Keratinocyte (primary cell): ENCODE results near the gene FITM2. TPM values are rescaled to one million over a fixed set of nuclear protein-coding genes. Genes with fewer than 3 reads are reported as not detected.
"Not testable (repeated sequence)": the region's sequence is repeated elsewhere in the genome, so short reads cannot be mapped to it uniquely, and the experiment has no call there.

Experiments
- DNase-seq: peaks from one replicate; pipeline ENCODE4 v3.0.0-alpha.2; 2011; ENCODE audit warnings: low read depth, missing footprints, low spot score
- FAIRE-seq: peaks from 2 replicates; lab custom pipeline; 2011; peaks lifted over from hg19 to GRCh38; lab: Jason Lieb, UNC
- H2AFZ ChIP-seq: 2 replicates; pipeline ENCODE4 v1.6.0; 2012; ENCODE audit warnings: low read length, control low read depth, inconsistent platforms; ENCODE audit not compliant: control insufficient read depth
- H3K27ac ChIP-seq: 2 replicates; pipeline ENCODE4 v1.5.1; 2011; ENCODE audit warnings: low read length; ENCODE audit not compliant: control insufficient read depth, insufficient read depth
- H3K27me3 ChIP-seq: 3 replicates; pipeline ENCODE4 v1.6.0; 2011; ENCODE audit warnings: low read length; ENCODE audit not compliant: control insufficient read depth, insufficient read depth; ENCODE audit errors: extremely low read depth
- H3K36me3 ChIP-seq, 2 experiments: 2 replicates in 1 of 2; 3 replicates in 1 of 2; pipeline ENCODE4 v1.5.1; 2011; ENCODE audit warnings: low read length in 2 of 2, mild to moderate bottlenecking in 1 of 2; ENCODE audit not compliant: control insufficient read depth in 2 of 2, insufficient read depth in 2 of 2; ENCODE audit errors: extremely low read depth in 1 of 2
- H3K4me1 ChIP-seq: 3 replicates; pipeline ENCODE4 v1.5.1; 2011; ENCODE audit warnings: low read length; ENCODE audit not compliant: control insufficient read depth, insufficient read depth; ENCODE audit errors: extremely low read depth
- H3K4me2 ChIP-seq: 3 replicates; pipeline ENCODE4 v1.6.0; 2011; ENCODE audit warnings: low read depth, low read length; ENCODE audit not compliant: control insufficient read depth, insufficient read depth; ENCODE audit errors: extremely low read depth
- H3K4me3 ChIP-seq, 3 experiments: fragments of 200-600 bp in 1 of 3; sonication (generic) in 1 of 3; 2 replicates in 2 of 3; 3 replicates in 1 of 3; pipeline ENCODE4 v1.5.1; 2011 to 2016; ENCODE audit warnings: low read length in 3 of 3, mild to moderate bottlenecking in 3 of 3, control low read depth in 2 of 3, inconsistent platforms in 1 of 3, low read depth in 1 of 3, mixed read lengths in 1 of 3, mixed run types in 1 of 3, moderate library complexity in 1 of 3; ENCODE audit not compliant: control insufficient read depth in 2 of 3, insufficient read depth in 2 of 3; ENCODE audit errors: extremely low read depth in 1 of 3
- H3K79me2 ChIP-seq: 2 replicates; pipeline ENCODE4 v1.6.0; 2012; ENCODE audit warnings: low read length; ENCODE audit not compliant: control insufficient read depth, insufficient read depth
- H3K9ac ChIP-seq: 3 replicates; pipeline ENCODE4 v1.6.0; 2011; ENCODE audit warnings: low read length; ENCODE audit not compliant: control insufficient read depth, insufficient read depth; ENCODE audit errors: extremely low read depth
- H3K9me1 ChIP-seq: 3 replicates; pipeline ENCODE4 v1.6.0; 2011; ENCODE audit warnings: low read length; ENCODE audit not compliant: control insufficient read depth, insufficient read depth; ENCODE audit errors: extremely low read depth
- H3K9me3 ChIP-seq: 2 replicates; pipeline ENCODE4 v1.5.1; 2012; ENCODE audit warnings: low read depth, low read length; ENCODE audit not compliant: control insufficient read depth
- H4K20me1 ChIP-seq: 3 replicates; pipeline ENCODE4 v1.6.0; 2011; ENCODE audit warnings: low read length; ENCODE audit not compliant: control insufficient read depth, insufficient read depth; ENCODE audit errors: extremely low read depth
- EZH2 ChIP-seq: IDR thresholded peaks from one replicate; pipeline ENCODE4 v1.6.1; 2012; ENCODE audit warnings: inconsistent platforms, mild to moderate bottlenecking, low read length, moderate library complexity
- dilution Hi-C: fragments of 300-500 bp; cut with MboI; formaldehyde crosslinking; loops from one replicate; pipeline ENCODE4 v1.7.0; 2020; ENCODE audit warnings: low sequenced_read_pairs; ENCODE audit not compliant: extremely low pct_ligation_motif_present
- polyA plus RNA-seq, 5 experiments: library from polyadenylated mRNA; depleted of rRNA in 3 of 5; stranded (reverse) in 3 of 5; stranded (forward) in 1 of 5; unstranded in 1 of 5; fragments of >200 nt; gene quantifications; 1 replicate in 1 of 5; 2 replicates in 3 of 5; 3 replicates in 1 of 5; pipeline versions ENCODE4 v1.2.1 to v1.2.3, GENCODE V29; 2011 to 2012; ENCODE audit warnings: missing spikeins in 2 of 5, low read depth in 1 of 5, low replicate concordance in 1 of 5
- TF ChIP-seq, protein P1 (sequence below), 3 experiments: IDR thresholded peaks in 1 of 3; conservative IDR thresholded peaks in 1 of 3; optimal IDR thresholded peaks in 1 of 3; 2 replicates in 2 of 3; 3 replicates in 1 of 3; pipeline versions ENCODE3 to v1.5.1; 2011; ENCODE audit warnings: low read length in 3 of 3, mild to moderate bottlenecking in 3 of 3, moderate library complexity in 2 of 3, control low read depth in 1 of 3, inconsistent platforms in 1 of 3; ENCODE audit not compliant: insufficient read depth in 2 of 3; ENCODE audit errors: extremely low read depth in 1 of 3

Gene FITM2
- polyA plus RNA-seq, 1 donor (not counting 4 experiments of a cell fraction or from before 2014, with no cell fraction given): 2.9 TPM

DNA sequence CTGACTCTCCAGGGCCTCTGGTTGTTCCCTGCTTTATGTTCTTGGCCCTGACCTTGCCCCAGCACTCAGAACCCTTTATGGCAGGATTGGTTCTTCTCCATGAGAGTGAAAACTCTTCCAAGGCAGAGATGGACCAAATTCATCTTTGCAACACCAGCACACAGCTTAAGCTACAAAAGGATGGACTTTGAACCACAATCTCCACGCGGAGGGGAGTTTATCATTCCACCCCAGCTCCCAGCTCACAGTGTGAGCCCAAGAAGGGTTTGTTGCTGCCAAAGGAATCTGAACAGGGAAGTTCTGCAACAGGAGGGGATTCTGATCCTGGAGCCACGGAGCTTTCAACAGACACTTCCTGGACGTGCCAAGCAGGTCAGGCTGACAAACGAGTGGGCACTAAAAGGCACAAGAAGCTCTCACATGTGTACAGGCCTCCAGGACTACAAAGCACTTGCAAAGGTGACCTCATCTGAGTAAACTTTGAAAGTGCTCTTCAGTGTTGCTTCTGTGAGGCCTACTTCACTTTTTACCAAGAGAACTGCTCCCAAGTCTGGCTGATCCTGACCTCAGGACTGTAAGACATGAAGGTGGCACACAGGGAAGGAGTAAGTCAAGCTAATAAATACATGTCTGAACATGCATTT lies 8.9 kb downstream of the FITM2 start:
- H3K4me3 ChIP-seq: no peak overlapping the region
- H3K9me3 ChIP-seq: no peaks in the 10 kb centered on the region
- FAIRE-seq (no peak), DNase-seq (no peak)
- dilution Hi-C loops: no loop called here
- H3K36me3 ChIP-seq: no peaks in the 10 kb centered on the region
- TF ChIP-seq, protein P1, sequence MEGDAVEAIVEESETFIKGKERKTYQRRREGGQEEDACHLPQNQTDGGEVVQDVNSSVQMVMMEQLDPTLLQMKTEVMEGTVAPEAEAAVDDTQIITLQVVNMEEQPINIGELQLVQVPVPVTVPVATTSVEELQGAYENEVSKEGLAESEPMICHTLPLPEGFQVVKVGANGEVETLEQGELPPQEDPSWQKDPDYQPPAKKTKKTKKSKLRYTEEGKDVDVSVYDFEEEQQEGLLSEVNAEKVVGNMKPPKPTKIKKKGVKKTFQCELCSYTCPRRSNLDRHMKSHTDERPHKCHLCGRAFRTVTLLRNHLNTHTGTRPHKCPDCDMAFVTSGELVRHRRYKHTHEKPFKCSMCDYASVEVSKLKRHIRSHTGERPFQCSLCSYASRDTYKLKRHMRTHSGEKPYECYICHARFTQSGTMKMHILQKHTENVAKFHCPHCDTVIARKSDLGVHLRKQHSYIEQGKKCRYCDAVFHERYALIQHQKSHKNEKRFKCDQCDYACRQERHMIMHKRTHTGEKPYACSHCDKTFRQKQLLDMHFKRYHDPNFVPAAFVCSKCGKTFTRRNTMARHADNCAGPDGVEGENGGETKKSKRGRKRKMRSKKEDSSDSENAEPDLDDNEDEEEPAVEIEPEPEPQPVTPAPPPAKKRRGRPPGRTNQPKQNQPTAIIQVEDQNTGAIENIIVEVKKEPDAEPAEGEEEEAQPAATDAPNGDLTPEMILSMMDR (optimal IDR thresholded peaks at IDR 0.05 in 1 of 3, IDR thresholded peaks at IDR 0.05 in 1 of 3, conservative IDR thresholded peaks at IDR 0.05 in 1 of 3; ENCODE audit: extremely low read depth in 1 of 3, insufficient read depth in 2 of 3, low read length in 3 of 3): no peak
- no peak for TF ChIP-seq EZH2
- H3K79me2 ChIP-seq: no peaks in the 10 kb centered on the region
- no peaks in the 10 kb centered on the region for H3K27me3 ChIP-seq
- H2AFZ ChIP-seq: no peak overlapping the region
- no peak overlapping the region for H3K27ac ChIP-seq
- H3K4me2 ChIP-seq: no peak overlapping the region
- H4K20me1 ChIP-seq: no peaks in the 10 kb centered on the region
- H3K4me1 ChIP-seq: no peaks in the 10 kb centered on the region
- no peaks in the 10 kb centered on the region for H3K9me1 ChIP-seq
- H3K9ac ChIP-seq: no peak overlapping the region

DNA sequence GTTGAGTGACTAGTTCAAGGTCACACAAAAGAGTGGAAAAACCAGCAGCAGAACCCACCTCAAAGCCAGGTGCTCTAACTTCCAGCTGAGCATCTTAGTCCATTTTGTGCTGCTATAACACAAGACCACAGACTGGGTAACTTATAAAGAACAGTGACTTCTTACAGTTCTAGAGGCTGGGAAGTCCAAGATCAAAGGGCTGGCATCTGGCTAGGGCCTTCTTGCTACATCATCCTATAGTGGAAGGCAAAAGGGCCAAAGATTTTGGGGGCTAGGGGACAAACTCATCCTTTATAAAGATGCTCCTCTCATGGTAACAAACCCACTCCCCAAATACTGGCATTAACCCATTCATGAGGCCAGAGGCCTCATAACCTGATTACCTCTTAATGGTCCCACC lies 9.7 kb downstream of the FITM2 start:
- Histone ChIP-seq H3K36me3 (no peaks in the 10 kb centered on the region), H3K4me3 (no peak overlapping the region), H2AFZ (no peak overlapping the region), H3K79me2 (no peaks in the 10 kb centered on the region), H3K27ac (no peak overlapping the region), H3K9me3 (no peaks in the 10 kb centered on the region), H4K20me1 (no peaks in the 10 kb centered on the region), H3K9ac (no peak overlapping the region), H3K4me2 (no peak overlapping the region), H3K9me1 (no peaks in the 10 kb centered on the region), H3K4me1 (no peaks in the 10 kb centered on the region), H3K27me3 (no peaks in the 10 kb centered on the region)
- TF ChIP-seq, protein P1 (optimal IDR thresholded peaks at IDR 0.05 in 1 of 3, IDR thresholded peaks at IDR 0.05 in 1 of 3, conservative IDR thresholded peaks at IDR 0.05 in 1 of 3; ENCODE audit: extremely low read depth in 1 of 3, insufficient read depth in 2 of 3, low read length in 3 of 3): no peak
- TF ChIP-seq EZH2: no peak
- DNase-seq (no peak), FAIRE-seq (no peak)
- dilution Hi-C loops: no loop called here

DNA sequence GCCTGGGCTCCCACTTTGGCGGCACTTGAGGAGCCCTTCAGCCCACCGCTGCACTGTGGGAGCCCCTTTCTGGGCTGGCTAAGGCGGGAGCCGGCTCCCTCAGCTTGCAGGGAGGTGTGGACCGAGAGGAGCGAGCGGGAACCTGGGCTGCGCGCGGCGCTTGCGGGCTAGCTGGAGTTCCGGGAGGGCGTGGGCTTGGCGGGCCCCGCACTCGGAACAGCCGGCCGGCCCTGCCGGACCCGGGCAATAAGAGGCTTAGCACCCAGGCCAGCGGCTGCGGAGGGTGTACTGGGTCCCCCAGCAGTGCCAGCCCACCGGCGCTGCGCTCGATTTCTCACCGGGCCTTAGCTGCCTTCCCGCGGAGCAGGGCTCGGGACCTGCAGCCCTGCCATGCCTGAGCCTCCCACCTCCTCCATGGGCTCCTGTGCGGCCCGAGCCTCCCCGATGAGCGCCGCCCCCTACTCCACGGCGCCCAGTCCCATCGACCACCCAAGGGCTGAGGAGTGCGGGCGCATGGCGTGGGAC lies 11.9 kb downstream of the FITM2 start:
- H3K4me3 ChIP-seq, H3K4me1 ChIP-seq, H3K27me3 ChIP-seq, H3K9me3 ChIP-seq, DNase-seq, H3K36me3 ChIP-seq, H2AFZ ChIP-seq, FAIRE-seq, H3K79me2 ChIP-seq, H4K20me1 ChIP-seq, H3K9me1 ChIP-seq, H3K4me2 ChIP-seq, dilution Hi-C loops, H3K27ac ChIP-seq, H3K9ac ChIP-seq: not testable (repeated sequence)
